GM19239 (cell line): ENCODE measurements around the gene HMGXB3.
"Not testable (repeated sequence)": the region's sequence is repeated elsewhere in the genome, so short reads cannot be mapped to it uniquely, and the experiment has no call there.

Source experiments
- DNase-seq: peaks from one replicate; pipeline ENCODE4 v3.0.0; 2011; ENCODE audit warnings: low spot score; ENCODE audit not compliant: insufficient read length
- FAIRE-seq: peaks from 2 replicates; lab custom pipeline; 2011; peaks lifted over from hg19 to GRCh38; lab: Jason Lieb, UNC

Gene HMGXB3

GRCh38 chr5:150050172-150050811 is 49.8 kb downstream of the HMGXB3 start:
- DNase-seq, FAIRE-seq: not testable (repeated sequence)

DNA sequence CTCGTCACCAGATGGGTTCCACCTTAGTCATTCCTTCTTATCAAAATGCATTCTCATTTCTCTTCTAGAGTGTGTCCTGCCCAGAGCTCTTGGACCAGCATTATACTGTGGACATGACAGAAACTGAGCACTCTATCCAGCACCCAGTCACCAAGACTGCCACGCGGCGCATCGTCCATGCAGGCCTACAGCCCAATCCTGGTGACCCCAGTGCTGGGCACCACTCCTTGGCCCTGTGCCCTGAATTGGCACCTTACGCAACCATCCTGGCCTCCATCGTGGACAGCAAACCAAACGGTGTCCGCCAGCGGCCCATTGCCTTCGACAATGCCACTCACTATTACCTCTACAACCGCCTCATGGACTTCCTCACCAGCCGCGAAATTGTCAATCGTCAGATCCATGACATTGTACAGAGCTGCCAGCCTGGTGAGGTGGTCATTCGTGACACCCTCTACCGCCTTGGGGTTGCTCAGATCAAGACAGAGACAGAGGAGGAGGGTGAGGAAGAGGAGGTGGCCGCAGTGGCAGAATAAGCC is 51.2 kb downstream of the HMGXB3 start:
- DNase-seq, result no peak
- FAIRE-seq, result no peak

DNA sequence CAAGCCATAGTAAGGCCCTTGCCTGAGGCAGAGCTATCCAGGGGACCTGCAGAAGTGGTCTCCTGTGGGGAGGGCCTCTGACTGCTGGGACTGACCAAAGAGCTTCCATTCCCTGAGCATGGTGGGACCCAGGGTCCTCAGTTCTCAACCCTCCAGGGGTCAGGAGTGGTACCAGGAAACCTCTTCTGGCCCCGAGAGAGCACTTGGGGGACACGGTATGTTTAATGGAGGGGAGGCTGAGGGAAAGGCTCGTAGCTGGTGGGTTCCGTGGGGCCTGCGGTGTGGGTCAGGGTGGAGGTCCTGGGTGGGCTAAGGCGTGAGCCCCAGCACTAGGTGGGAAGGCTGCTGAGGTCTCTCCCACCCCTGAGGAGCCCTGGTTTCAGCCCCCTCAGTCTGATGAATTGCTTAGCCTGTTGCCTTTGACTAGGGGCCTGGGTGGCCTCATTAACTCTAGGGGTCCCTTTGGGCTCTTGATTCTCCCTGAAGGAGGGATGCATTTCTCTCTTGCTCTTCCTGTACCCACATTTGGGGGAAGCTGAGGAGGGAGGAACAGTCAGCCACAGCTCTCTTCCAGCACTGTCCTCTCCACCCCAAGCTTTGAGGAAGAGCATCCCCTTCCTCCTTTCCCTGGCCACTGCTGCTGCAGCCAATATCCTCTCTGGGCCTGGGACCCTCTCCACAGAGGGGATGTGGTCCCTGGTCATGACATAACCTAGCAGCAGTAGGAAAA is 51.9 kb downstream of the HMGXB3 start:
- no peak for FAIRE-seq
- no peak for DNase-seq

GRCh38 chr5:150052956-150053712 is 52.6 kb downstream of the HMGXB3 start:
- DNase-seq (no peak), FAIRE-seq (no peak)

DNA sequence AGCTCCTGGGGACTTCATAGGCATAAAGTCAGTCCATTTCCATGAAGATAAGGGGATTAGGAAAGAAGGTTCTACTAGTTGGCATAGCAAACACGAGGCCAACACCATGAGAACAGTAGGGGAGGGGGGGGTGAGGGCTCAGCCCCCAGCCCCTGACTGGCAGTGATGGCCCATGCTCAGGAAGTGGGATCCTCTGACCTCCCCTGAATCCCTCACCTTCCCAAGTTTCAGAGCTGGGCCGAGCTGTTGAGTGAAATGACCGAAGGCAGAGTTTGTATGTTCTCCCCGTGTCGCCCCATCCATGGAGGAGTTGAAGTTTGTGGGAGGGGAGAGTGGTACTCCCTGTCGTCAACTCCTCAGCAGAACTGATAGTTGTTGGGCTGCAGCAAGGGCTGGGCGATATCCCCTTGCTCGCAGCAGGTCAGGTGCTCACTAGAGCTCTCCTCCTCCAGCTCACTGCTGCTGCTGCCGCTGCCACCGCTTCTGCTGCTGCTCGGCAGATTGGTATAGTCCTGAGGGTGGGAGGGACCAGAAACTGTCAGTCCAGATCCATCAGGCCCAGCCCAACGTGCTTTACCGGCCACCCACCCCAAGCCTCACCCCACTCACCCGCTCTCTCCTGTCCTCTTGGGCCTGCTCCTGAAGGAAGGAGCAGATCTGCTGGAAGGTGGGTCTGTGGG is 53.3 kb downstream of the HMGXB3 start:
- DNase-seq, result no peak
- FAIRE-seq, result no peak

GRCh38 chr5:150054569-150054968 is 54.0 kb downstream of the HMGXB3 start:
- no peak for FAIRE-seq
- no peak for DNase-seq

GRCh38 chr5:150055326-150056074 is 55.0 kb downstream of the HMGXB3 start:
- DNase-seq (no peak), FAIRE-seq (no peak)

- DNase-seq (no peak), FAIRE-seq (no peak)
Measured at GRCh38 chr5:150056075-150056443, 55.5 kb downstream of the HMGXB3 start.

GRCh38 chr5:150057052-150057451 is 56.5 kb downstream of the HMGXB3 start:
- DNase-seq (no peak), FAIRE-seq (no peak)

GRCh38 chr5:150057511-150057910 is 57.0 kb downstream of the HMGXB3 start:
- no peak for FAIRE-seq
- DNase-seq, result no peak

DNA sequence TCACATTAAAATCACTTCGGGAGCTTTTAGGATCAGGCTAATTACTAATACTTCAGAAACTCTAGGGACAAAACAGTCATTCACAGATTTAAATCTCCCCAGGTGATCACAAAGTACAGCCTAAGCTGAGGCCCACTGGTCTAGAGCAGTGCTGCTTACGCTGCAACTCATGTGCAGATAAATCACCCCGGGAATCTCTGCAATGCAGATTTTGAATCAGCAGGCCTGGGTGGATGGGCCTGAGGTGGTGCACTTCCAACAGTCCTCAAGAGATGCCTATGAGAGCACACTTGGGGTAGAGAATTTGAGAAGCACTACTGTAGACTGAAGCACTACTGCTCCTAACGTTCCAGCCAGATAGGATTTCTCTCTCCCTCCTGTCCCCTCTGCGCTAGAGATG is 57.5 kb downstream of the HMGXB3 start:
- no peak for FAIRE-seq
- no peak for DNase-seq

- no peak for DNase-seq
- no peak for FAIRE-seq
Measured at GRCh38 chr5:150058480-150059126, 58.1 kb downstream of the HMGXB3 start.

DNA sequence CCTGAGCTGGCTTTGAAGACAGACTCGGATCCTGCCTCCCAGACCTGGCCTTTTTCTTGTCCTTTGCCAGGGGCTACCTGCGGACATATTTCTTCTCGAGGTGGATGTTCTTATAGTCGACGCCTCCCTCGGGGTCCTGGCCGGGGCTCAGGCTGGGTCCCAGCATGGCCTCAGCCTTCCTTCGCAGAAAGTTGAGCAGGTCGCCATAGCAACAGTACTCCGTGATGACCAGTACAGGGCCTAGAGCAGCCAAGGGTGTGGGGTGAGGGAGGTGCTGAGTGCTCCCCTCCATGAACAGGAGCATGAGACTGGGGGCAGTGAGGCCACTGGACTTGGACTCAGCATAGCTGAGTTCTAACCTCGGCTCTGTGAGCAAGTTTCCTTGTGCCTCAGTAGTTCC is 59.1 kb downstream of the HMGXB3 start:
- DNase-seq (no peak), FAIRE-seq (no peak)

GRCh38 chr5:150060471-150060870 is 59.9 kb downstream of the HMGXB3 start:
- DNase-seq (no peak), FAIRE-seq (no peak)

- DNase-seq, result no peak
- FAIRE-seq, result no peak
Measured at GRCh38 chr5:150061538-150061995, 61.0 kb downstream of the HMGXB3 start.

GRCh38 chr5:150062216-150062922 is 61.8 kb downstream of the HMGXB3 start:
- DNase-seq, result no peak
- no peak for FAIRE-seq

- DNase-seq (no peak), FAIRE-seq (no peak)
Measured at GRCh38 chr5:150063638-150064037, 63.1 kb downstream of the HMGXB3 start.

- FAIRE-seq (no peak), DNase-seq (no peak)
Measured at GRCh38 chr5:150064681-150065220, 64.2 kb downstream of the HMGXB3 start.
